HG03439 (cell line): ENCODE results near the gene FAM151B.
"Not testable (repeated sequence)": the region's sequence is repeated elsewhere in the genome, so short reads cannot be mapped to it uniquely, and the experiment has no call there.

ENCODE experiments used
- ATAC-seq: cut with Tn5 transposase; IDR thresholded peaks from one replicate; pipeline ENCODE4 v1.9.1; 2021; ENCODE audit warnings: mild to moderate bottlenecking, moderate library complexity; ENCODE audit not compliant: unreplicated experiment

The FAM151B gene

DNA sequence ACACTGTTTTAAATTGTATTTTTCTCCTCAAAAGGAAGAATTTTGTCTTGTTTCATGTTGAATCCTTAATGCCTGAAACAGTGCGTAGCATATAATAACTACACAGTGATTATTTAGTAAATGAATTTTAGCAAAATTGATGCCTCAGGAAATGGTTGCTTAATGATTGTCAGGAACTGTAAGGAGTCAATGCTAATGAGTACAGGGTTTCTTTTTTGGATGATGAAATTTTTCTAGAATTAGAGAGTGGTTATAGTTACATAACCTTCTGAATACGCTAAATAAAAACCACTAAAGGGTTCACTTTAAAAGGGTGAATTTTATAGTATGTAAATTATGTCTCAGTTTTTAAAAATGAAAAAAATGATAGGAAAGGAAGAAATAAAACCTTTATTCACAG lies 14.9 kb downstream of the FAM151B start:
- no peak for ATAC-seq

GRCh38 chr5:80503641-80504040 lies 15.7 kb downstream of the FAM151B start:
- ATAC-seq: no peak

GRCh38 chr5:80504833-80505232 lies 16.9 kb downstream of the FAM151B start:
- ATAC-seq: no peak

- ATAC-seq: no peak
Observed at GRCh38 chr5:80507663-80508062, 19.8 kb downstream of the FAM151B start.

DNA sequence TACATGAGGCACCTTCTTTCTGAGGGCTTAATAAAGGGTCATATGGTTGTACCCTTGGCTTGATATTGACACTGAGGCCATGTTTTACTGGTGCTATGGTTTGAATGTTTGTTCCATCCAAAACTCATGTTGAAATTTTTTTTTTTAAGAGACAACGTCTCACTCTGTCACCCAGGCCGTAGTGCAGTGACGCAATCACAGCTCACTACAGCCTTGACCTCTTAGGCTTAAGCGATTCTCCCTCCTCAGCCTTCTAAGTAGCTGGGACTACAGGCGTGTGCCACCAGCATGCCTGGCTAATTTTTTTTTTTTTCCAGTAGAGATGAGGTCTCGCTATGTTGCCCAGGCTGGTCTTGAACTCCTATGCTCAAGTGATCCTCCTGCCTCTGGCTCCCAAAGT lies 20.9 kb downstream of the FAM151B start:
- ATAC-seq: no peak

- ATAC-seq: no peak
Observed at GRCh38 chr5:80509362-80509761, 21.5 kb downstream of the FAM151B start.

DNA sequence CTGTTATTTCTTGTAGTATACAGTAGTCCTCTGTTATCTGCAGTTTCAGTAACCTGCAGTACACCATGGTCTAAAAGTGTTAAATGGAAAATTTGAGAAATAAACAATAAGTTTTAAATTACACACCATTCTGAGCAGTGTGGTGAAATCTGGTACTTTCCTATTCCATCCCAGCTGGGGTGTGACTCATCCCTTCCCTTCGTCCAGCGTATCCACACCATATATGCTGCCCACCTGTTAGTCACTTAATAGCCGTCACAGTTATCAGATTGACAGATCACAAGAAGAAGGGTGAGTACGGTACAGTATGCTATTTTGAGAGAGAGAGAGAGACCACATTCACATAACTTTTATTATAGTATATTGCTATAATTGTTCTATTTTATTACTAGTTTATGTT lies 28.9 kb downstream of the FAM151B start:
- ATAC-seq: no peak

DNA sequence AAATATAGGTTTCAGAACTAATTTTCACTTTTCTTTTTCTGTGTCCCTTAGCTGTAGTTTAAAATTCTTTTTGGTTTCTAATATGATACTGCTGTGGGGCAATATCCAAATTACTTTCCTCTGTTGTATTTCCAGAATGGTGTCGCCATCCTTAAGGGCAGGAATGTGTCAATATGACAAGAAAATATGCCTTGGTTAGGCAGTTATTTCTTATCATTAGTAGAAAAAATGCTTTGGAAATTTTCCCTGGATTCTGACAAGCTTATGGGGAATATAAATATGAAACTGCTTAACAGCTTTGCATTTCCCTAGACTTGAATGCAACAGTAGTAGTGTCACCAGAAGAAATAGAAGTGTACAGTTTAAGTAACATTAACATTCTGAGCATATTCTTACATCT lies 52.8 kb downstream of the FAM151B start:
- no peak for ATAC-seq

DNA sequence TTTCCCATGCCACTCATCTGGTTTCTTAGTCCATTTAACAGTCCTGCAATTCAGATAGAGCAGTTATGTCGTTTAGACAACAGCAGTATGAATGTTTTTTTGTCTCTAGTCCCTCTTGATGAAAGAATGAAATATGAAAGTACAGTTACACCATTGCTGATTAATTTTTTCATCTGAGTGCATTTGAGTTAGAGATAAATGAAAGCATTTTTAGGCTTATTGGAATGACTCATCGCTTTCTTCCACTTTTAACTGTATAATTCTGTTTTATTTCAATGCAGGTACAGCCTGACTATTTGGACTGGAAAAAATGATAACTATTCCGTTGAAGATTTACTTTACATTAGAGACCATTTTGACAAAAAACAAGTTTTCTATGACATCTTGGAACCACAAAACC lies 53.5 kb downstream of the FAM151B start:
- ATAC-seq: no peak

GRCh38 chr5:80554646-80555045 lies 66.7 kb downstream of the FAM151B start:
- ATAC-seq: no peak

GRCh38 chr5:80555099-80555498 lies 67.2 kb downstream of the FAM151B start:
- ATAC-seq: no peak

DNA sequence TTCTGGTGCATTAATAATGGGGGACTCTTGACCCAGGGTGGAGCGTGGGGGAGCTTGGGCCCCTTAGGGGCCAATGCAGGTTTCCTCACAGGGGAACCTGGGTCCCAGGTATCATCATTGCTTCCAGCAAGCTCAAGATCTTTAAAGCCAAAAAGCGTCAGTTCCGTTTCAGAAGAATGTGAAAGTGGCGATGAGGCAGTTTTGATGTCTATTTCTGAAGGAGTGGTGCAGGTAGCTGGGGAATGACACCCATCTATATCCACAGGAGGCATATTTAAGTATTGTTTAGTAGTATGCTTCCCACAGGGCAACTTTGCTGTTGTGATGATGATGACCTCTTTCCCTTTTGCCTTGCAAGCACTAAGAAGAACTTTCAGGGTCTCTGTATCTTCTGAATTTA lies 71.3 kb downstream of the FAM151B start:
- no peak for ATAC-seq

- ATAC-seq: no peak
Observed at GRCh38 chr5:80565330-80565729, 77.4 kb downstream of the FAM151B start.

GRCh38 chr5:80566711-80567259 lies 78.9 kb downstream of the FAM151B start:
- no peak for ATAC-seq

- no peak for ATAC-seq
Observed at GRCh38 chr5:80568251-80568650, 80.4 kb downstream of the FAM151B start.

GRCh38 chr5:80569086-80569960 lies 81.4 kb downstream of the FAM151B start:
- ATAC-seq: no peak

GRCh38 chr5:80569961-80570786 lies 82.3 kb downstream of the FAM151B start, which contains the start of gene ANKRD34B:
ANKRD34B (minus strand) TSS chr5:80570280; CDS start chr5:80560019, 10,261 bp downstream.
- no peak for ATAC-seq

GRCh38 chr5:80573062-80573461 lies 85.2 kb downstream of the FAM151B start:
- ATAC-seq: no peak

GRCh38 chr5:80576383-80576782 lies 88.5 kb downstream of the FAM151B start:
- ATAC-seq: no peak

GRCh38 chr5:80577707-80578106 lies 89.8 kb downstream of the FAM151B start:
- ATAC-seq: no peak

DNA sequence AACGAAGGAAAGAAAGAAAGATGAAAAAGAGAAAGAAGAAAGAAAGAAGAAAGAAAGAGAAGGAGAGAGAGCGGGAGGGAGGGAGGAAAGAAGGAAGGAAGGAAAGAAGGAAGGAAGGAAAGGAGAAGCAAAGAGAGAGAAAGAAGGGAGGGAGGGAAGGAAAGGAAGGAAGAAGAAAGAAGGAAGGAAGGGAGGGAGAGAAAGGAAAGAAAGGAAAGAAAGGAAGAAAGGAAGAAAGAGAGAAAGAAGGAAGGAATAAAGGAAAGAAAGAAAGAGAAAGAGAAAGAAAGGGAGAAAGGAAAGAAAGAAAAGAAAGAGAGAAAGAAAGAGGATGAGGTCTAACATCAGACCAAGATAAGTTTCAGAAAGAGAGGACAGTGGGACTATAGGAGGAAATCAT lies 91.2 kb downstream of the FAM151B start:
- no peak for ATAC-seq

GRCh38 chr5:80580291-80580690 lies 92.4 kb downstream of the FAM151B start:
- ATAC-seq: not testable (repeated sequence)
